Measurements from ENCODE around the gene HIF1A.

GRCh38 chr14:61662437-61663311 is 32.6 kb upstream of the HIF1A start:
- no peak for TF ChIP-seq EZH2 (IDR thresholded peaks at IDR 0.05; ENCODE audit: borderline replicate concordance, control insufficient read depth, low read depth, low read length)
- no peak; the same call in 1 of the 2 replicates for TF ChIP-seq IRF5 (IDR thresholded peaks at IDR 0.05; ENCODE audit: borderline replicate concordance)
- TF ChIP-seq TCF7 (IDR thresholded peaks at IDR 0.05; ENCODE audit: borderline replicate concordance): peak; percentile 82
- TF ChIP-seq FOXK2 (IDR thresholded peaks at IDR 0.05): no peak
- peak; percentile 80 for TF ChIP-seq JUND (IDR thresholded peaks at IDR 0.05; ENCODE audit: low read depth, low read length)
- TF ChIP-seq POLR2A (IDR thresholded peaks at IDR 0.05; ENCODE audit: low read depth, low read length): peak; percentile 82
- no peak for TF ChIP-seq EGR1 (IDR thresholded peaks at IDR 0.05; ENCODE audit: borderline replicate concordance in 1 of 2, low read depth in 2 of 2, low read length in 2 of 2)
- TF ChIP-seq, protein P1, sequence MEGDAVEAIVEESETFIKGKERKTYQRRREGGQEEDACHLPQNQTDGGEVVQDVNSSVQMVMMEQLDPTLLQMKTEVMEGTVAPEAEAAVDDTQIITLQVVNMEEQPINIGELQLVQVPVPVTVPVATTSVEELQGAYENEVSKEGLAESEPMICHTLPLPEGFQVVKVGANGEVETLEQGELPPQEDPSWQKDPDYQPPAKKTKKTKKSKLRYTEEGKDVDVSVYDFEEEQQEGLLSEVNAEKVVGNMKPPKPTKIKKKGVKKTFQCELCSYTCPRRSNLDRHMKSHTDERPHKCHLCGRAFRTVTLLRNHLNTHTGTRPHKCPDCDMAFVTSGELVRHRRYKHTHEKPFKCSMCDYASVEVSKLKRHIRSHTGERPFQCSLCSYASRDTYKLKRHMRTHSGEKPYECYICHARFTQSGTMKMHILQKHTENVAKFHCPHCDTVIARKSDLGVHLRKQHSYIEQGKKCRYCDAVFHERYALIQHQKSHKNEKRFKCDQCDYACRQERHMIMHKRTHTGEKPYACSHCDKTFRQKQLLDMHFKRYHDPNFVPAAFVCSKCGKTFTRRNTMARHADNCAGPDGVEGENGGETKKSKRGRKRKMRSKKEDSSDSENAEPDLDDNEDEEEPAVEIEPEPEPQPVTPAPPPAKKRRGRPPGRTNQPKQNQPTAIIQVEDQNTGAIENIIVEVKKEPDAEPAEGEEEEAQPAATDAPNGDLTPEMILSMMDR (IDR thresholded peaks at IDR 0.05 in 2 of 3, conservative IDR thresholded peaks at IDR 0.05 in 1 of 3; ENCODE audit: control insufficient read depth in 2 of 3, extremely low read depth in 1 of 3, insufficient read depth in 1 of 3, low read depth in 3 of 3, low read length in 3 of 3): 0 out of 6 replicates have a peak, but pooled peaks of 1 of the 3 experiments have one; percentile 13
- TF ChIP-seq NR2C1 (IDR thresholded peaks at IDR 0.05): peak; percentile 74
- peak; percentile 69 for TF ChIP-seq SP1 (IDR thresholded peaks at IDR 0.05; ENCODE audit: low read depth, low read length)

All from GM12878 (cell line).